HG02884 (cell line): ENCODE results near the gene GLP1R.
"Not testable (repeated sequence)": the region's sequence is repeated elsewhere in the genome, so short reads cannot be mapped to it uniquely, and the experiment has no call there.

Source experiments
- ATAC-seq: cut with Tn5 transposase; IDR thresholded peaks from one replicate; pipeline ENCODE4 v1.9.1; 2021; ENCODE audit warnings: mild to moderate bottlenecking, moderate library complexity; ENCODE audit not compliant: unreplicated experiment

GLP1R gene

DNA sequence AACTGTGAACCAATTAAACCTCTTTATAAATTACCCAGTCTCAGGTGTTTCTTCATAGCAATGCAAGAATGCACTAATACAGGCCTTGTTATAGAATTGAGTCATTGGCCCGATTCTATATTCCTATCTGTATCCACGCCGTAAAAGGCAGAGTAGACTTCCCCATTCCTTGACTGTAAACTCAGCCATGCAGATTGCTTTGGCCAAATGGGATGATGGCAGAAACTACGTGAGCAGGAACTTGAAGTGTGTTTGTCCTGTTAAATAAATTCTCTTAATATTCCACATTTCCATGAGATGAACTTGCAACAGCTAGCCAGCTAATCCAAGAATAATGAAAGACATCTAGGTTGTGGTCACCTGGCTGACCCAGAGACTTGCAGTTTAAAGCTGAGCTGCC, 70.3 kb downstream of the GLP1R start:
- ATAC-seq, result no peak

DNA sequence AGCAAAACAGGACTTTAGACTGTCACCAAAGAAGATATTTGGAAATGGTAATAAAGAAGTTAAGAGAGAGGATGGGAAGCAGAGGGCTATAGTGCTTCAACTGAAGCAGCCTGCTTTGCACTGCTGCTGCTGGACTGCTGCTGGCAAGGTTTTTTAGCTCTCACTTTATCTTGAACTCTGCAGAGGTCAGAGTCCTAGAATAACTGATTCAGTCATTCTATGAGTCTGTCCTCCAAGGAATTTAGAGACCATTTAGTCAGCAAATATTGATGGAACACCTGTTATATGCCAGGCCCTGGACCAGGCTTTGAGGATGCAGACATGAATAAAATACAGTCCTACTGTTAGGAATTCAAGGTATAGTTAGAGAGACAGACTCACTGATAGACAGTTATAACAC, 75.5 kb downstream of the GLP1R start:
- ATAC-seq, result no peak

DNA sequence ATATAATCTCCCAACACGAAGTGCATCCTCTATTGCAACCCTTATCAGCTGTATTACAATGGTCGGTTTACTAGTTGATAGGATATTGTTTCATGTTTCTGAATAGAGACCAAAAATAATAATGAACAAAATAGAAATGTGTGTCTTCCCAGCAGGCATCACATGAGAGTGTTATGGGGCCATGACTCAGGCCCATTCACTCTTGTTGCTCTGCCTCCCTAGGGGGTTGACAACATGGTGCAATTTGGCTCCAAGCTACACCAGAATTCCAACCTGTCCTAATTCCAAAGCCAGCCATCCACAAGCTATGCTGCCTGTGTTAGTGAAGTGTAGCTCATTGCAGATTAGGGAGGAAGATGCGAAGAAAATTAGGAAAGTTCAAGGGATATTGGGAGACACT, 79.5 kb downstream of the GLP1R start:
- no peak for ATAC-seq

DNA sequence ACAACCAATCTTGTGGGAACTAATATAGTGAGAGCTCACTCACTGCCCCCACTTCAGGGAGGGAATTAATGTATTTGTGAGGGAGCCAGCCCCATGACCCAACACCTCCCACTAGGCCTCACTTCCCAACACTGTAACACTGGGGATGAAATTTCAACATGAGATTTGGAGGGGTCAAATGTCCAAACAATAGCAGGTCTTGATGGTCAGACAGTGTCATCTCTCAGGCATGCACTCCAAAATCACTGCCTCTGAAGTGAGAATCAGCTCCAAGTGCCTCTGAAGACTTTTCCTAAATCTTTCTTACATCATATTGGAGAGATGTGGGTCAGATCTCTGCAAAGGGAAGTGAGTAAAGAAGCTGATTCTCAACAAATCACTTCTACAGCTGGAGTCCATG, 80.3 kb downstream of the GLP1R start:
- ATAC-seq, result no peak

DNA sequence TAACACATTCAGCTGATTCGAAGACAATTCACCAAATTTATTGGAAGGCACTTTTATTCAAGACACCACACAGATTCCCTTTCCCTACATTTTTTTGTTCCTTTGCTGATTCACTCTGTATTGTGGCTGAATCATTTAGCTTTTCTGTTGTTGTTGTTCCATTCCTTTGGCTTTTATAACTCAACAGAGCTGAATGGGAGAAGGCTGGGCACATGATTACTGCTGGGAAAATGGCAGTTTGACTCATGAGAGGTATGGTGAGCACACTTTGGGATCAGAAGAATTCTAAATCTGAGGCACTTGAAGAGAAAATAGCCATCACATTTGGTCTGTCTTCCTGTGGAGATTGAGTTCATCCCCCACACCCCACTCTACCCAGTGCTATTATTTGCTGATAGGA, 82.1 kb downstream of the GLP1R start:
- ATAC-seq, result no peak

DNA sequence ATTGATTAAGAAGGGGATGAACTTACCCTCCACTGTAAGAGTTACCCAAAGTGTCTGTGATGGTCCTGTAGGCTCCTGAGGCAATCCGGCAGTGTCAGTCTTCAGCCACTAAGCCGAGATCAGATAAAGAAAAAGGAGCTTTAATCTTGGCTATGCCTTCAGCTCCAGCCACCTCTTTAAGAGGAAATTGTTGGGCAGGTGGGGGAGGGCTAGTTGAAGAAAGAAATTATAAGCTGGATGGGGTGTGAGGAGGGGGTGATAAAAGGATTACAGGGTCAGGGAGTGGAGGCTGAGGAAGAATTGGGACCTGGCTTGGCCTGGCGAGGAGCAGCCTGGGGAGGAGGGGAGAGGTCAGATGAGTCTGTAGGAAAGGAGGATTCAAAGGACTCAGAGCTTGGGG, 86.2 kb downstream of the GLP1R start:
- not testable (repeated sequence) for ATAC-seq

DNA sequence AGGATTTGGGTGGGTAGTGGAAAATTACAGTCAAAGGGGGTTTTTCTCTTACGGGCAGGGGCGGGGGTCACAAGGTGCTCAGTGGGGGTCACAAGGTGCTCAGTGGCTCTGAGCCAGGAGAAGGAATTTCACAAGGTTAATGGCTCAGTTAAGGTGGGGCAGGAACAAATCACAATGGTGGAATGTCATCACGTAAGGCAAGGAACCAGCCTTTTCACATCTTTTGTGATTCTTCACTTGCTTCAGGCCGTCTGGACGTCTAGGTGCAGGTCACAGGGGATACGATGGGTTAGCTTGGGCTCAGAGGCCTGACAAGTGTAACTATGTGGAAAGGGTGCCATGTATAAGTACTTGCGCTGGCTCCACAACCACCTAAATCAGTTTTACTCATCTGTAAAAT, 87.6 kb downstream of the GLP1R start:
- ATAC-seq, result not testable (repeated sequence)

DNA sequence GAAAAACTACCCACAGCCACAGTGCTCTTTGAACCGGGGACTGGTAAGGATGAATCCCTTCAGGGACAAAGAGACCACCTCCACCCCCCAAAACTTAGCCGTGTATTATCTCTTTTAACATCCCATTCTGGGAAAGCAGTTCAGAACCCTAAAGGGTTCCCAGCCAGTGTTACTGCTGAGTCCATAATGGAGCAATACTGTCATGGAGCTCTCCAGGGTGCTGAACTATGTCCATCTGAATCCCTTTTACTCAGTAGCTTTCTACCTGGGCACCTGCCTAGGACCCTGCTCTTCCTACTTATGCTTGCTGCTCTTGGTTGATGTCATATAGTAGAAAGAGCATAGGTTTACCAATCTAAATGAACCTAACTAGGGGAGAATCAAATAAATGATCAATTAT, 88.7 kb downstream of the GLP1R start:
- ATAC-seq, result no peak
